AG04450 (cell line): ENCODE data around the gene MORN1. TPM values are rescaled to one million over a fixed set of nuclear protein-coding genes. Genes with fewer than 3 reads are reported as not detected.
A peak's percentile ranks its signal among the peaks of the same experiment; 100 is the strongest.

ENCODE experiments used
- CTCF ChIA-PET: fragments of 300-600, 350-600 bp; formaldehyde crosslinking; extraction: SDS; loops from one replicate; lab custom pipeline; 2022; ENCODE audit warnings: antibody characterized with exemption, inconsistent platforms; lab: Charles Lee
- POLR2A ChIA-PET: fragments of 350-600 bp; formaldehyde crosslinking; extraction: SDS; loops from one replicate; lab custom pipeline; 2021; ENCODE audit warnings: antibody characterized with exemption, inconsistent platforms; lab: Yijun Ruan, JAX
- DNase-seq: peaks from one replicate; pipeline ENCODE4 v3.0.0-alpha.2; 2011; ENCODE audit warnings: low read depth, low spot score
- H3K27ac ChIP-seq: one replicate; pipeline ENCODE4 v1.5.1; 2012; ENCODE audit warnings: low read depth, low read length, control low read depth
- H3K27me3 ChIP-seq: one replicate; pipeline ENCODE4 v1.6.0; 2012; ENCODE audit warnings: low read length; ENCODE audit not compliant: control insufficient read depth, insufficient read depth
- H3K4me3 ChIP-seq: 2 replicates; pipeline ENCODE4 v1.5.1; 2011; ENCODE audit warnings: mild to moderate bottlenecking, low read depth, low read length, control low read depth
- H3K9me3 ChIP-seq: 2 replicates; pipeline ENCODE4 v1.5.1; 2012; ENCODE audit warnings: low read length; ENCODE audit not compliant: control insufficient read depth, insufficient read depth
- polyA plus RNA-seq: library from polyadenylated mRNA; depleted of rRNA; stranded (reverse); fragments of >200 nt; gene quantifications from 2 replicates; pipeline ENCODE4 v1.2.3, GENCODE V29; 2011
- TF ChIP-seq, protein P1 (sequence below): IDR thresholded peaks from 2 replicates; pipeline ENCODE4 v1.5.1; 2011; ENCODE audit warnings: low read depth, low read length, control low read depth, inconsistent platforms

The MORN1 gene
- polyA plus RNA-seq, 1 experiment, result 3.6 TPM

DNA sequence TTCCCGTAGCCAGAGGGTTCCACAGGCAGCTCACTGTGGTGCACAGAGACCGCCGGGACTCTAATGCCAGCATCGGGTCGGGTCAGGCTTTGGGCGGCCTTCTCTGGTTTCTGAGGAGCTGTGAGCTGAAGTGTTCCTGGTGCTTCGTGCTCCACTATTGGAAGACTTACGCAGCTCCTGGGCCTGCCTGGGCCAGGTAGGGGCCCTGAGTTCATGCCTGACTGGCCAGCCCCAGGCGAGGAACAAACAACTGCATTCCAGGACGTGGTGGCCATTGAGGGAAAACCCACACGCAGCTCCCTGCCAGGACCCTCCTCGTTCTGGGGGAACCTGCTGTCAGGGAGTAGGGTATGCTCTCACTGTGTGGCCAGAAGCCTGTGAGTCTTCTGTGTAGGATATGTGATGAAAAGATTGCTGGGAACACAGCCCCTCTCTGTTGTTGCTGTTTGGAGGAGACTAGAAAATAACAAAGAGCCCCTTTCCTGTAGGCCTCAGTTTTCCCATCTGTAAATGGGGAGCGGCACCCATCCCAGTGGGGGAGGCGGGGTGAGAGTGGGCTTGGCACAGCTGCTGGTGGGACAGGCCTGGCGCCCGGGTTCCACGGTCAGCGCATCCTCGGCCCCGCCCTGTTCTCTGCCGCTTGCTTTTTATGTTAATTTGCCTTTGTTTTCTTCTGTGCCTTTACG lies 8.7 kb upstream of the MORN1 start:
- no peaks in the 10 kb centered on the region for H3K27me3 ChIP-seq
- no peak overlapping the region for H3K27ac ChIP-seq
- H3K4me3 ChIP-seq, result no peak overlapping the region
- TF ChIP-seq, protein P1, sequence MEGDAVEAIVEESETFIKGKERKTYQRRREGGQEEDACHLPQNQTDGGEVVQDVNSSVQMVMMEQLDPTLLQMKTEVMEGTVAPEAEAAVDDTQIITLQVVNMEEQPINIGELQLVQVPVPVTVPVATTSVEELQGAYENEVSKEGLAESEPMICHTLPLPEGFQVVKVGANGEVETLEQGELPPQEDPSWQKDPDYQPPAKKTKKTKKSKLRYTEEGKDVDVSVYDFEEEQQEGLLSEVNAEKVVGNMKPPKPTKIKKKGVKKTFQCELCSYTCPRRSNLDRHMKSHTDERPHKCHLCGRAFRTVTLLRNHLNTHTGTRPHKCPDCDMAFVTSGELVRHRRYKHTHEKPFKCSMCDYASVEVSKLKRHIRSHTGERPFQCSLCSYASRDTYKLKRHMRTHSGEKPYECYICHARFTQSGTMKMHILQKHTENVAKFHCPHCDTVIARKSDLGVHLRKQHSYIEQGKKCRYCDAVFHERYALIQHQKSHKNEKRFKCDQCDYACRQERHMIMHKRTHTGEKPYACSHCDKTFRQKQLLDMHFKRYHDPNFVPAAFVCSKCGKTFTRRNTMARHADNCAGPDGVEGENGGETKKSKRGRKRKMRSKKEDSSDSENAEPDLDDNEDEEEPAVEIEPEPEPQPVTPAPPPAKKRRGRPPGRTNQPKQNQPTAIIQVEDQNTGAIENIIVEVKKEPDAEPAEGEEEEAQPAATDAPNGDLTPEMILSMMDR, result no peak
- no peaks in the 10 kb centered on the region; the same call in 1 of the 2 replicates for H3K9me3 ChIP-seq
- ChIA-PET POLR2A (no interaction called here), CTCF (no interaction called here)
- DNase-seq, result no peak

DNA sequence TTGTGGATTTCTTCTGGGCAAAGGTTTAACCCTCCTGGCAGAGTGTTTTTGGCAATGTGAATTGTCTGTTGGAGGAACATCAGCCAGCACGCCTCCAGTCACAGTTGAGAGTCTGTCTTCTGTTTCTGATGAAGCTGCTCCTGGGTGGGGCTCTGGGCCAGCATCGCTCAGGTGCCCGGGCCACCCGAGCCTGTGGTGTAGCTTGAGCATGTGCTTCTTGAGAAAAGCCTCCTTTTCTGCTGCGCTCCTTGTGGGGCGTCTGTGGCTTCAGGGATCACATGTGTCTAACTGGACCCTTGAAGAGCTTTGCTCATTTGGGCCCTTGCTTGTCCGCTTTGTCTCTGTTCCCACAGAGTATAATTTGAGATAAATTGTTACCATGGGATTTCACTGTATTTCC lies 7.5 kb upstream of the MORN1 start:
- H3K9me3 ChIP-seq, result no peaks in the 10 kb centered on the region
- TF ChIP-seq, protein P1, result no peak
- no peaks in the 10 kb centered on the region for H3K27me3 ChIP-seq
- CTCF ChIA-PET, result interaction anchor here (0.7 kb wide), 1 partner anchor 204 kb away, joined by 3 read pairs; the partner anchor contains the start of gene FAAP20
- no peak overlapping the region for H3K4me3 ChIP-seq
- POLR2A ChIA-PET, result no interaction called here
- no peak overlapping the region for H3K27ac ChIP-seq
- DNase-seq, result no peak

DNA sequence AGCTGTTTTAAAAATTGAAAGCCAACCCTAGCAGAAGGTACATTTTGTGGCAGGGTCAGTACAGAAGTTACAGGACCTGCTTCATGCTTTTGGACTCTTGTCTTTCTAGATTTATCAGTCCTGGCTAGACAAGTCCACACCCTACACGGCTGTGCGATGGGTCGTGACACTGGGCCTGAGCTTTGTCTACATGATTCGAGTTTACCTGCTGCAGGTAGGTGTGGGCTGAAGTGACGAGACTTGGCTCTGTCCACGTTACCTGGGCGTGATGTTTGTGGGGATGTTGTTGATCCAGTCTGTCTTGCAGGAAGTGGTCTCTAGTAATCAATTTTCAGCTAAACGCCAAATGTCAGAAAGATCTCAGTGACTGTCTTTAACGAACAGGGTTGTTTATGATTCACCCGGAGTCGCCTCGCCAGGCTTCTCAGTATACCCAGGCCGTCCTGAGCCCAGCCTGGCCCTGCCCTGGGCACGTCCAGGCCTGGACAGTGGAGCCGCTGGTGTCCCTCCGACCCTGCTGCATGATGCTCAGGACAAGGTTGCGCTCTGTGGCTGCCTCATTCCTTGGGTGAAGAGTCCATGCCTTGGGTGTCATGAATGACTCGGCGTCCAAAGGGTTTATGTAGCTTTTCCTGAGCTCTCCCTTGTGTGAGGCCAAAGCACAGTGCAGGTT lies 5.8 kb upstream of the MORN1 start:
- TF ChIP-seq, protein P1, result no peak
- Histone ChIP-seq H3K4me3 (no peak overlapping the region), H3K27me3 (no peaks in the 10 kb centered on the region), H3K27ac (no peak overlapping the region), H3K9me3 (no peaks in the 10 kb centered on the region)
- no peak for DNase-seq
- CTCF ChIA-PET, result no interaction called here
- POLR2A ChIA-PET, result no interaction called here

DNA sequence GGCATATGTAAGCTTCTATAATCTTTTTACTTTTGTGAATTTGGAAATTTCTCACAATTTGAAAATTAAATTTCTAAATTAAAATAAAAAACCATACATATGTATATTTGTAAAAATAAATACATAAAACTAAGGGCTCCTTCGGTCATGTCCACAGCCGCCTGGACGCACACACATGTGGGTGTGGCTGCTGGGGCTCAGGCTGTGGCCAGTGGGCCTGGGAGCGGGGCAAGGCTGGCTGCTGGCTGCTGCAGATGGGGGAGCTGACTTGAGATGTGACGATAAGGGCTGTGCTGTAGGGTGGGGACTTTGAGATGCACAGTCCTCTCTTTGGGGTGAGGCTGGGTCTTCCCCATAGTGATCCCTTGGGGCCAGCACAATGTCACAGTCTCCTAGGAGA lies 5.1 kb upstream of the MORN1 start:
- ChIA-PET POLR2A (no interaction called here), CTCF (interaction anchor here (0.9 kb wide), 1 partner anchor 14 kb away, joined by 3 read pairs; no protein-coding TSS in a partner anchor)
- TF ChIP-seq, protein P1, result no peak
- Histone ChIP-seq H3K4me3 (no peak overlapping the region), H3K27me3 (no peaks in the 10 kb centered on the region), H3K9me3 (no peaks in the 10 kb centered on the region), H3K27ac (no peak overlapping the region)
- no peak for DNase-seq

DNA sequence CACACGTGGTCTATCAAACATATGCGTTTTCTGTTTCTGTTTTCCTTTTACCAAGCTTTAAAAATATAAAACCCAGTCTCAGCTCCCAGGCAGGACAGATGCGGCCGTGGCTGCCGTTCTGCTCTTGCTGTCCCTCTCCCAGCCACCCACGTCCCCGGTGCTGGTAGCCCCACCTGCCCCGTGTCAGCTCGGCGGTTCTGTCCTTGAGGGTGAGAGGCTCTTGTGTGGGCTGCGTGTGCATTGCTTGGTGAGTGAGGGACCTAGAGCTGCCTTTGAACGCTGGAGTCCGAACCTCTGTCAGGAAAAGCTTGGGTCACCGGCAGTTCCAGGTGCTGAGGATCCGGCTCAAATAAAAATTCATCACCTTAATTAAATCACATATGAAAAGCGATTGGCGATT lies 4.7 kb upstream of the MORN1 start:
- DNase-seq, result no peak
- TF ChIP-seq, protein P1, result no peak
- ChIA-PET POLR2A (no interaction called here), CTCF (interaction anchor here (0.9 kb wide), 1 partner anchor 14 kb away, joined by 3 read pairs; no protein-coding TSS in a partner anchor)
- H3K27me3 ChIP-seq, result no peaks in the 10 kb centered on the region
- H3K4me3 ChIP-seq, result no peak overlapping the region
- peak overlapping the region; percentile 21 for H3K27ac ChIP-seq
- H3K9me3 ChIP-seq, result no peaks in the 10 kb centered on the region
